Activated CD8-positive, alpha-beta memory T cell treated with anti-CD3 and anti-CD28 coated beads for 36 hours (primary cell): ENCODE data around the gene JUP. TPM values are rescaled to one million over a fixed set of nuclear protein-coding genes. Genes with fewer than 3 reads are reported as not detected.
"Not testable (repeated sequence)": the region's sequence is repeated elsewhere in the genome, so short reads cannot be mapped to it uniquely, and the experiment has no call there.

Source experiments
- CTCF ChIA-PET: fragments of 350-600 bp; sonication (Branson Sonifier 250); formaldehyde crosslinking; loops from one replicate; lab custom pipeline; 2021; ENCODE audit warnings: antibody characterized with exemption; lab: Charles Lee
- POLR2A ChIA-PET: fragments of 350-600 bp; sonication (Branson Sonifier 250); formaldehyde crosslinking; loops from one replicate; lab custom pipeline; 2021; ENCODE audit warnings: antibody characterized with exemption; lab: Charles Lee
- total RNA-seq, 2 experiments: library from RNA; stranded (reverse); gene quantifications; one replicate each; pipeline ENCODE4 v1.2.3, GENCODE V29; 2021

The JUP gene
- total RNA-seq, 2 experiments from 2014 or later: 0.42 to 0.55 TPM

GRCh38 chr17:41792845-41793783 lies 6.6 kb upstream of the JUP start:
- POLR2A ChIA-PET: no interaction called here
- CTCF ChIA-PET: interaction anchor here (0.6 to 1.5 kb wide), 2 partner anchors 18 to 128 kb away, joined by 3 to 4 read pairs; partner anchors contain the start of gene P3H4

GRCh38 chr17:41787021-41787418 lies 509 bp upstream of the JUP start:
- CTCF ChIA-PET: interaction anchor here (0.5 to 2.7 kb wide), 3 partner anchors 14 to 117 kb away, joined by 3 to 10 read pairs (median 3); no protein-coding TSS in a partner anchor

GRCh38 chr17:41785859-41786226 lies 668 bp downstream of the JUP start:
- POLR2A ChIA-PET: no interaction called here
- CTCF ChIA-PET: interaction anchor here (2.7 kb wide), 1 partner anchor 15 kb away, joined by 10 read pairs; no protein-coding TSS in a partner anchor

More at GRCh38 chr17:41787021-41787418, 509 bp upstream of the JUP start:
- POLR2A ChIA-PET: no interaction called here

GRCh38 chr17:41785091-41785858 lies 1.2 kb downstream of the JUP start:
- POLR2A ChIA-PET: interaction anchor here (0.5 kb wide), 1 partner anchor 1393 kb away, joined by 4 read pairs; no protein-coding TSS in a partner anchor
- CTCF ChIA-PET: interaction anchor here (1.0 to 2.7 kb wide), 2 partner anchors 16 kb away, joined by 3 to 10 read pairs; no protein-coding TSS in a partner anchor

GRCh38 chr17:41784207-41784744 lies 2.2 kb downstream of the JUP start:
- ChIA-PET CTCF (interaction anchor here (0.7 to 1.0 kb wide), 2 partner anchors 17 to 27 kb away, joined by 3 read pairs; no protein-coding TSS in a partner anchor), POLR2A (interaction anchor here (0.5 kb wide), 1 partner anchor 1394 kb away, joined by 4 read pairs; no protein-coding TSS in a partner anchor)

GRCh38 chr17:41782142-41782541 lies 4.4 kb downstream of the JUP start:
- CTCF ChIA-PET: interaction anchor here (0.7 kb wide), 1 partner anchor 246 kb away, joined by 4 read pairs; no protein-coding TSS in a partner anchor

GRCh38 chr17:41781404-41782110 lies 5.0 kb downstream of the JUP start:
- CTCF ChIA-PET: no interaction called here
- POLR2A ChIA-PET: interaction anchor here (0.7 kb wide), 1 partner anchor 17 kb away, joined by 3 read pairs; no protein-coding TSS in a partner anchor

More at GRCh38 chr17:41782142-41782541, 4.4 kb downstream of the JUP start:
- POLR2A ChIA-PET: no interaction called here

- POLR2A ChIA-PET: no interaction called here
- CTCF ChIA-PET: interaction anchor here (0.7 to 1.0 kb wide), 2 partner anchors 9 to 19 kb away, joined by 3 read pairs; no protein-coding TSS in a partner anchor
These were observed 6.6 kb downstream of the JUP start for GRCh38 chr17:41779954-41780353.

GRCh38 chr17:41777574-41778188 lies 8.8 kb downstream of the JUP start:
- POLR2A ChIA-PET: no interaction called here
- CTCF ChIA-PET: interaction anchor here (2.2 kb wide), 1 partner anchor 24 kb away, joined by 8 read pairs; no protein-coding TSS in a partner anchor

GRCh38 chr17:41777157-41777573 lies 9.3 kb downstream of the JUP start:
- ChIA-PET CTCF (interaction anchor here (2.2 kb wide), 1 partner anchor 25 kb away, joined by 8 read pairs; no protein-coding TSS in a partner anchor), POLR2A (no interaction called here)

- CTCF ChIA-PET, POLR2A ChIA-PET: not testable (repeated sequence)
These were observed 10.1 kb downstream of the JUP start for GRCh38 chr17:41776262-41776900.

- ChIA-PET POLR2A (no interaction called here), CTCF (no interaction called here)
These were observed 10.9 kb downstream of the JUP start for GRCh38 chr17:41775394-41776226.

- ChIA-PET CTCF (interaction anchor here (0.6 to 1.4 kb wide), 2 partner anchors 9 to 34 kb away, joined by 3 read pairs; no protein-coding TSS in a partner anchor), POLR2A (no interaction called here)
These were observed 12.7 kb downstream of the JUP start for GRCh38 chr17:41773731-41774193.

GRCh38 chr17:41773190-41773588 lies 13.3 kb downstream of the JUP start:
- ChIA-PET CTCF (interaction anchor here (0.6 to 1.4 kb wide), 3 partner anchors 10 to 98 kb away, joined by 3 read pairs; no protein-coding TSS in a partner anchor), POLR2A (no interaction called here)

- CTCF ChIA-PET: interaction anchor here (0.6 kb wide), 1 partner anchor 98 kb away, joined by 3 read pairs; no protein-coding TSS in a partner anchor
- POLR2A ChIA-PET: no interaction called here
These were observed 13.8 kb downstream of the JUP start for GRCh38 chr17:41772586-41773189.

- ChIA-PET POLR2A (no interaction called here), CTCF (no interaction called here)
These were observed 14.3 kb downstream of the JUP start for GRCh38 chr17:41772218-41772585.
